GM21526 (cell line): ENCODE measurements around the gene SGCA.
A peak's percentile ranks its signal among the peaks of the same experiment; 100 is the strongest.

Experiments
- ATAC-seq: cut with Tn5 transposase; IDR thresholded peaks from one replicate; pipeline ENCODE4 v1.9.1; 2021; ENCODE audit warnings: moderate library complexity; ENCODE audit not compliant: unreplicated experiment, low FRiP score

Gene SGCA

GRCh38 chr17:50165867-50166517 is at the start of gene SGCA:
SGCA (plus strand) TSS chr17:50166005; CDS start chr17:50166041, 36 bp downstream.
- no peak for ATAC-seq

DNA sequence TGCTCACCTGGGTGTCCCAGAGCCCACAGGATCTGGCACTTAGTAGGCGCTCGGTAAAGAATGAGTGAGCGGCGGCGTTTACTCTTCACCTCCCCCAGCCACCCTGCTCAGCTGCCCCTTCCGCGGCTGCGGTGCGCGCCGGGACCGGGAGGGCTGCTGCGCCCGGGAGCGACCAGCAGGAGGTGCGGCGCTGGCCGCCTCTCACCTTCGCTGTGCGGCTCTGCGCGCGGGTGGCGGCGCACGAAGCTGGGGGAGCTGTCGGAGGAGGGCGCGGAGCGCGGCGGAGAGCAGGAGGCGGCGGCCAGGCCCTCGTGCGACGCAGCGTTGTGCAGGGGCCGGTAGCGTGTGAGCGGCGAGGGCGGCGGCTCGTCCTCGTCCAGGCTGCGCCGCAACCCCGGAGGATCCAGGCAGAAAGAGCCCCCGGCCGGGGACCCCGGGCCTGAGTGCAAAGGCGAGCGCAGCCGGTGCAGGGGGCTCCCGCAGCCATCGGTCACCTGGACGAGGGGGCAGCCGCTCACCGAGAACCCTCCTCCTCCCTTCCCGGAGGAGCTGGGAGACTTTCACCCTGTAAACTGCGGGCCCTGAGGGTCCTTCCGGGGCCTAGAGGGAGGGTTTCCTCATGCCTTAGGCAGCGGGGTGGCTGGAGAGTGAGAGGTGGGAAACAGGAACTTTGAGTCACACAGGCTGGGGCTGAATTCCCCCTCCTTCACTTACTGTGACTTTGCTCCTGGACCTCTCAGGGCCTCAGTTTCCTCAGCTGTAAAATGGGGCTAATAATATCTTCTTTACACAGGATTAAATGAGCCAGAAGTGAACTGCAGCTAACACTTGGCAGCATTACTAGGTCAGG is 48.4 kb upstream of the SGCA start:
- ATAC-seq: peak; percentile 48

DNA sequence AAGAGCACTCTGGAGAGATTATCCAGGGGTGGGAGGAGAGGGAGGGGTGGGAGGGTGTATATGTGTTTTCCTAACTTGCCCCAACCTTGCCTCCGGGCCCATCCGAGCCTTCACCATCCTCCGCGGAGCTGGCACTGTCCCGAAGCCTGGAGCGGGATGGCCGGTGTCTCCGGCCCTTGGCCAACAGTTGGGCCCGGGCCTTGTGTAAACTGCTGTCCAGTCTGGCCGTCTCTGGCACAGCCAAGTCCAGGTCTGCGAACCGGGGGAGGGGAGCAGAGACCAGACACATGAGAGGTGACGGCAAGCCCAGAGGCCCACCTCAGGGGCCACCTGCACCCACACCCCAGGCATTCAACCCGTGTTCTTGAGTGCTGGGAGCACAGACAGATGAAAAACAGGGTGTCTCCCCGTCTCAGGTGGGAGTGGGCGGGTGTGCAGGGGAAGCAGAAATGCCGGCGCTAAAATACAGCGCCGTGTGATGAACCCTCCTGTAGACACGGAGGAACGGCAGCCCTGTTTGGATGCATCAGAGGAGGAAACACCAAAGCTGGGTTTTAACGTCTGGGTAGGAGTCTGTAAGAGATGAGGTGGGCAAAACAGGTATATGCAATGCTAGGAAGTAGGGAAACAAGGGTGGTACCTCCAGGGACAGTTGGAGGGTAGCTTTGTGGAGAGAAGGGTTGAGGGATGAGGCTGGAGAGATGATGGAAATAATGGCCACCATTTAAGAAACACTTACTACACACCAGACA is 47.6 kb upstream of the SGCA start:
- no peak for ATAC-seq

- no peak for ATAC-seq
These were observed 47.0 kb upstream of the SGCA start for GRCh38 chr17:50118828-50119218.

GRCh38 chr17:50120475-50121253 is 45.1 kb upstream of the SGCA start:
- no peak for ATAC-seq

- ATAC-seq: no peak
These were observed 42.9 kb upstream of the SGCA start for GRCh38 chr17:50122945-50123344.

GRCh38 chr17:50123649-50124349 is 42.0 kb upstream of the SGCA start:
- no peak for ATAC-seq

DNA sequence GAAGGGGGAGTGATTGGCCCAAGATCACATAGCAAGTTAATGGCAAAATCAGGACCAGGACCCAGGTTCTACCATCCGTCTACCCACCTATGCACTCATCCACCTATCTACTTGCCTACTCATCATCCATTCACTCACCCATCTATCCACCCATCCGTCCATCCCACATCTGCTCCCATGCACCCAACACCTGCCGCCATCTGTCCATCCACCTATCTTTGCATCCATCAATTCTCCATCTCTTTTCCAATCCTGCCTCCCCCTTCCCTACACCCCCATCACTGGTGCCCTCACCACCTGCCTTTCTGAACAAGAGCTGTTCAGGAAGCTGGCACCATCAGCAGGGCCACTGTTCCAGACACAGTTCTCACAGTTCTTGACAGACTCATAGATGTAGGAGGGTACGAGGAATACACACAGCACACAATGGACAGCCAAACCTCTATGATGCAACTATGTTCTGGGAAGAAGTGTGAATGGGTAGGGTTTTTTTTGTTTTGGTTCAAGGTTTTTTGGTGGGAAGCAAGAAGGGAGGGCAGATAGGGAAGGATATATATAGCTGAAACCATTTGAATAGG is 40.3 kb upstream of the SGCA start:
- no peak for ATAC-seq

DNA sequence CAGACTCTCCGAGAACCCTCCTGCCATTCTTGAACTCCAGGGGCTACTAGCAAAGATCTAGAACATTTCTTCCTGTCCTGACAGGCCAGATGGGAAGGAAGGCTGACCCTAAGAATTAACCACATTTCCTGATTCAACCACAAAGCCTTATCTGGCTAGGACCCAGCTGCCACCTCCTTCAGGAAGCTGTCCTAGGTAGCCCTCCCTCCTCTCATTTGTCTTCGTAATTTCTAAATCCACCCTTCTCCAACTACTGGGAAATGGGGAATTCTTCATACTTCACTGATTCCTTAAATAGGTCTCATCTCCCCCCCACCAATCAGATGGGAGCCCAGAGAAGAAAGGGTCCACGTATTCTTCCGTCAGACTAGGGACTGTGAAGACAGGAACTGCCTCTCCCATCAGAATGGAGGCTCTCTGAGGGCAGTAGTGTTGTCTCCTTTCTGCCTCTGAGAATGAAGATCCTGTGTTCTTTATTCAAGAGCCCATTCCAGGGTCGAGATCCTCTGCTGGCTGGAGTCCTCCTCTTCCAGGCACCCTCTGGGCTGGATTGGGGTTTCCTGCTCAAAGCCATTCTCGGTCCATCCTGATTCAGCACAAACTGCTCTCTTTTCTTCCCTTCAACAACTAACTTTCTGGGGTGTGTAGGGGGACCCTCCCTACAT is 38.0 kb upstream of the SGCA start:
- no peak for ATAC-seq

GRCh38 chr17:50128441-50129352 is 37.1 kb upstream of the SGCA start:
- no peak for ATAC-seq

DNA sequence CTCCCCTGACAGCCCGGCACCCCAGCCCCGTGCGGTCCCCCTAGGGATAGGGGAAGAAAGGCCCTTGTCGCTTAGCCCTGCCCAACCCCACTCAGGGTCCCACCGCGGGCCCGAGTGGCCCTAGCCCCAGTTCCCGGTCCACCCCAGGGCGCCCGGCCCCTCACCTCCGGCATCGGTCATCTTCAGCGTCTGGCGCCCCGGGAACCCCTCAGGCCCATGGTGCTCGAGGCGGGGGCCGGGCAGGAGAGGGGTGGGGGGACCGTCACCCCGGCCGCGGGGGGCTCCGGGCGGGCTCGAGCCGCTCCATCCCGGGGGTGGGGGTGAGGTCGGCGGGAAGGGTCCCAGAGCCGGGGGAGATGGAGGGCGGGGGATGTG is 36.5 kb upstream of the SGCA start:
- ATAC-seq: no peak

GRCh38 chr17:50129728-50130558 is 35.9 kb upstream of the SGCA start, which contains the start of gene SAMD14:
SAMD14 (minus strand) TSS chr17:50130160; CDS start chr17:50124959, 5,201 bp downstream.
- no peak for ATAC-seq

DNA sequence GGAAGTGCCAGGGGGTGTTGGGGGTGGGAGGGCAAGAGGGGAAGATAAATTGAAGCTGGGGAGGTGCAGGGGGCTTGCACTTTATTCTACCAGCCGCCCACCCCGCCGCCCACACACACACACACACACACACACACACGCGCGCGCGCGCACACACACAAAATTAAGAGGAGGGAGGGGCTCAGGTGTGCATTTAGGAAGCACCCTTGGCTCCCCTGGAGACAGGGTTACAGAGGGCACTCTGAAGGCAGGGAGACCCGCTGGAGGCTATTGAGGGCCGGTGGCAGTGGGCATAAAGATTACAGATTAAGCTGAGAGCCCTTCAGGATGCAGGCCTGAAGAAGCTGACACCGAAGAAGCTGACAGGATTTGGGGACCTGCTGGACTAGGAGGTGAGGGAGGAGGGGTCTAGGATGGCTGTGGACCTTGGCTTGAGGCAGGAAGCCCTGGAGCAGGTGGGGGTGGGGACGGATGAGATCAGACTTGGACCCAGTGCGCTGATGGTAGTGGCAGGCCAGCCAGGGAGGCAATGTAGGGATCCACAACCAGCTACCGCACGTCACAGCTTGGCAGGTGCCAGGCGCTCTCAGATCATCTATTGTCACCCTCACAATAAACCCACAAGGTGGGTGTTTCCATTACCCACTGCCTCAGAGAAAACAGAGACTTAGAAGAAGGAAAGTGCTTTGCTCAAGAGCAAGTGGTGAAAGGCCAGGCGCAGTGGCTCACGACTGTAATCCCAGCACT is 35.1 kb upstream of the SGCA start:
- no peak for ATAC-seq

DNA sequence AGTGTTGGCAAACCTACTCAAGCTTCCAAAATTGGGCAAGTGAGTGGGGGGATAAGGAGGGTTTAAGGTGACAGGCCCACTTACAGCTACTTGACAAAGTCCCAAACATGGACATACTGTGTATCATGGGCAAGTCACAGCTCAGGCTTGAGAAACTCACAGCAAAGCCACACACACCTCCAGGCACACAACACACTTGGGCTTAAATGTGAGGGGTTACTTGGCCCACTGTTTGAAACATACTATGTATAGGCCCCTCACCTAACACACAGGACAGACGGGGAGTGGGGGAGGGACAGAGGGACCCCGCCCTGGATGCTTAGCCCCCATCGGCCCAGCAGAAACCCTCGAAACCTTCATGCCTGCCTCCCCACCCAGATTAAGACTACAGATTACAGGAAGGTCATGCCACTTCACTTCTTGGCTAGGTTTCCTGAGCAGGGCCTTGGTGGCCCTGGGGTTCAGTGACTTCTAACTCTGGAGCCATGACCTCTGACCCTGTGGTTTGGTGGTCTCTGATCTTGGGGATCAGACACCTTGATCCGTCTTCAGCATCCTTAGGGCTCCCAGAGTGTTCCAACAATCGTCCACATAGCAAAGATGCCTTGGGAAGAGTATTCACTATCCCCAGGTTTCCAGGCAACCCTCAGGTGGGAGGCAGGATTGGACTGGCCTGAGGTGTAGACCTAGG is 33.6 kb upstream of the SGCA start:
- ATAC-seq: no peak

GRCh38 chr17:50133028-50133768 is 32.6 kb upstream of the SGCA start:
- no peak for ATAC-seq
